Stomach (tissue), 4 donors: ENCODE measurements around the gene CELSR1.

Experiments
- CTCF ChIP-seq, 7 experiments: fragments of 450-650 bp in 4 of 7; fragments of 200-600 bp in 3 of 7; sonication (generic) in 3 of 7; IDR thresholded peaks; one replicate each; pipeline ENCODE4 v1.5.1; 2016 to 2019; ENCODE audit warnings: antibody characterized with exemption in 7 of 7, control low read depth in 2 of 7, mild to moderate bottlenecking in 1 of 7
- EP300 ChIP-seq: sonication (generic); formaldehyde crosslinking; IDR thresholded peaks from one replicate; pipeline ENCODE4 v1.6.1; 2017; ENCODE audit warnings: antibody characterized with exemption
- POLR2A ChIP-seq, 4 donors: fragments of 450-650 bp; IDR thresholded peaks; one replicate each; pipeline ENCODE4 v1.6.1; 2016; ENCODE audit warnings: antibody characterized with exemption in 4 of 4, control low read depth in 2 of 4, mild to moderate bottlenecking in 1 of 4, moderate library complexity in 1 of 4
- POLR2AphosphoS5 ChIP-seq, 3 donors: sonication (generic); formaldehyde crosslinking; IDR thresholded peaks; one replicate each; pipeline ENCODE4 v1.6.1; 2016; ENCODE audit warnings: antibody characterized with exemption in 3 of 3

- TF ChIP-seq POLR2AphosphoS5 (IDR thresholded peaks at IDR 0.05) (no peak), POLR2A (IDR thresholded peaks at IDR 0.05) (no peak), CTCF (IDR thresholded peaks at IDR 0.05) (no peak), EP300 (no peak)
Observed at GRCh38 chr22:46413725-46414379, 123.6 kb downstream of the CELSR1 start.
